ENCODE data around the gene PPP1R15A.
"Not testable (repeated sequence)": the region's sequence is repeated elsewhere in the genome, so short reads cannot be mapped to it uniquely, and the experiment has no call there.

Gene PPP1R15A

GRCh38 chr19:48872182-48872883 lies at the start of gene PPP1R15A:
TSS of gene PPP1R15A (plus strand) at chr19:48872421. CDS start at chr19:48873234, 813 bp downstream.
- DNase-seq: peak; percentile 62 to 99 (median 95)

- no peak for DNase-seq
Measured at GRCh38 chr19:48822514-48822913, 49.7 kb upstream of the PPP1R15A start.

GRCh38 chr19:48826606-48827020 lies 45.6 kb upstream of the PPP1R15A start:
- no peak for DNase-seq

GRCh38 chr19:48830088-48830487 lies 42.1 kb upstream of the PPP1R15A start:
- DNase-seq: no peak

- DNase-seq: no peak
Measured at GRCh38 chr19:48830965-48831364, 41.3 kb upstream of the PPP1R15A start.

- DNase-seq: no peak
Measured at GRCh38 chr19:48833049-48833448, 39.2 kb upstream of the PPP1R15A start.

GRCh38 chr19:48833977-48834376 lies 38.2 kb upstream of the PPP1R15A start:
- DNase-seq: no peak

- DNase-seq: peak; percentile 7 to 94 (median 76)
Measured at GRCh38 chr19:48835734-48836088, 36.5 kb upstream of the PPP1R15A start.

GRCh38 chr19:48836089-48837017 lies 35.9 kb upstream of the PPP1R15A start, which contains the start of gene HSD17B14:
TSS of gene HSD17B14 (minus strand) at chr19:48836491. CDS start at chr19:48836411, 80 bp downstream.
- peak in 36 of 56 donors; percentile 14 to 65 (median 43) for DNase-seq

GRCh38 chr19:48837051-48837524 lies 35.1 kb upstream of the PPP1R15A start:
- DNase-seq: peak in 55 of 56 donors; percentile 9 to 87 (median 60)

- peak in 2 of 56 donors; percentile 9 to 41 for DNase-seq
Measured at GRCh38 chr19:48837687-48838086, 34.5 kb upstream of the PPP1R15A start.

- no peak for DNase-seq
Measured at GRCh38 chr19:48841047-48841446, 31.2 kb upstream of the PPP1R15A start.

GRCh38 chr19:48841571-48841970 lies 30.6 kb upstream of the PPP1R15A start:
- DNase-seq: no peak

- peak in 33 of 56 donors; percentile 2 to 62 (median 13) for DNase-seq
Measured at GRCh38 chr19:48842789-48843162, 29.4 kb upstream of the PPP1R15A start.

- no peak for DNase-seq
Measured at GRCh38 chr19:48844472-48844871, 27.7 kb upstream of the PPP1R15A start.

GRCh38 chr19:48845384-48845783 lies 26.8 kb upstream of the PPP1R15A start:
- no peak for DNase-seq

- not testable (repeated sequence) for DNase-seq
Measured at GRCh38 chr19:48846659-48847058, 25.6 kb upstream of the PPP1R15A start.

GRCh38 chr19:48852292-48852691 lies 19.9 kb upstream of the PPP1R15A start:
- no peak for DNase-seq

GRCh38 chr19:48853483-48853882 lies 18.7 kb upstream of the PPP1R15A start:
- DNase-seq: no peak

GRCh38 chr19:48854103-48854502 lies 18.1 kb upstream of the PPP1R15A start:
- DNase-seq: no peak

- DNase-seq: no peak
Measured at GRCh38 chr19:48856921-48857320, 15.3 kb upstream of the PPP1R15A start.

All from amygdala (tissue), 56 donors.